Hematopoietic multipotent progenitor cell (in vitro differentiated cells): ENCODE results near the gene MUC3A. TPM values are rescaled to one million over a fixed set of nuclear protein-coding genes. Genes with fewer than 3 reads are reported as not detected.
"Not testable (repeated sequence)": the region's sequence is repeated elsewhere in the genome, so short reads cannot be mapped to it uniquely, and the experiment has no call there.

ENCODE experiments used
- DNase-seq, 3 donors: peaks; one replicate each; pipeline ENCODE4 v3.0.0-alpha.2; 2011 to 2015; ENCODE audit warnings: low read depth in 2 of 3, low spot score in 2 of 3
- total RNA-seq: library from RNA; depleted of rRNA; stranded (reverse); fragments of >200 nt; gene quantifications from one replicate; pipeline ENCODE4 v1.2.3, GENCODE V29; 2012

MUC3A gene
- under 0.01 TPM for total RNA-seq

- no peak for DNase-seq
These were observed at the start of gene MUC3A for GRCh38 chr7:100949227-100949932. TSS of gene MUC3A (plus strand) at chr7:100949534. CDS start at chr7:100949625, 91 bp downstream.

GRCh38 chr7:100900978-100901377, 48.4 kb upstream of the MUC3A start:
- DNase-seq, result no peak

DNA sequence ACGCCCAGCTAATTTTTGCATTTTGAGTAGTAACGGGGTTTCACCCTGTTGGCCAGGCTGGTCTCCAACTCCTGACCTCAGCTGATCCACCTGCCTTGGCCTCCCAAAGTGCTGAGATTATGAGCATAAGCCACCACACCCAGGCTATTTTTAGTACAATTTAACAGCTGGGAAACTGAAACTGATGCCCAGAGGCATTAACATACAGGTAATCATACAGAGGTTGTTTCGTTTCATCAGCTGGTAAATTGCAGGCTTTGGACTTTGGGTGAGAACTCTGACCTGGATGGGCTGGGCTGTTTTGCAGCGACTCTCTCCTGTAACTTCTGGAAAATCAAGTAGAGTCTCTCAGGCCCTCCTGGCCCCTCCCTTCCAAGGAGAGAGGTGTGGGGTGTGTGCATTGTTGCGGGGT, 47.4 kb upstream of the MUC3A start:
- no peak for DNase-seq

GRCh38 chr7:100902638-100903037, 46.7 kb upstream of the MUC3A start:
- DNase-seq, result no peak

DNA sequence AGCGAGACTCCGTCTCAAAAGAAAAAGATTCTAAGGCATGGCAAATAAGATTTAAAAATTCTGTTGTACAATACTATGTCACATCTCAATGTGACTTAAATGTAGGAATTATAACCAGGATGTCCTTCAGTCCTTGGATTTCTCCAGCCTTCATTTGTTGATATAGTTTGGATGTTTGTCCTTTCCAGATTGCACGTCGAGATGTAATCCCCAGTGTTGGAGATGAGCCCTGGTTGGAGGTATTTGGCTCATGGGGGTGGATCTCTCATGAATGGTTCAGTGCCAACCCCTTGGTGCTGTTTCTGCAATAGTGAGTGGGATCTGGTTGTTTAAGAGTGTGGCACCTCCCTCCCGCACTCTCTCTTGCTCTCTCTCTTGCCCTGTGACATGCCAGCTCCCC, 40.8 kb upstream of the MUC3A start:
- no peak for DNase-seq

- DNase-seq, result peak in 2 of 3 donors; percentile 42 to 67
These were observed 38.9 kb upstream of the MUC3A start for GRCh38 chr7:100910443-100910842.

DNA sequence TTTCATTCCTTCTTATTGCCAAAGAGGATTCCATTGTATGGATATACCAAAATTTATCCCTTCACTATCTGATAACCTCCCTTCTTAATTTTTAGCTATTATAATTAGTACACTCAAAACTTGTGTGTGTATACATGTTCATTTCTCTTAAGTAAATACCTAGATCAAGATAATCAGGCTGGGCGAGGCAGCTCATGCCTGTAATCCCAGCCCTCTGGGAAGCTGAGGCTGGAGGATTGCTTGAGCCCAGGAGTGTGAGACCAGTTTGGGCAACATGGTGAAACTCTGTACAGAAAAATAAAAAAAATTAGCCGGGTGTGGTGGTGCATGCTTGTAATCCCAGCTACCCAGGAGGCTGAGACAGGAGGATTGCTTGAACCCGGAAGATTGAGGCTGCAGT, 37.9 kb upstream of the MUC3A start:
- no peak for DNase-seq

DNA sequence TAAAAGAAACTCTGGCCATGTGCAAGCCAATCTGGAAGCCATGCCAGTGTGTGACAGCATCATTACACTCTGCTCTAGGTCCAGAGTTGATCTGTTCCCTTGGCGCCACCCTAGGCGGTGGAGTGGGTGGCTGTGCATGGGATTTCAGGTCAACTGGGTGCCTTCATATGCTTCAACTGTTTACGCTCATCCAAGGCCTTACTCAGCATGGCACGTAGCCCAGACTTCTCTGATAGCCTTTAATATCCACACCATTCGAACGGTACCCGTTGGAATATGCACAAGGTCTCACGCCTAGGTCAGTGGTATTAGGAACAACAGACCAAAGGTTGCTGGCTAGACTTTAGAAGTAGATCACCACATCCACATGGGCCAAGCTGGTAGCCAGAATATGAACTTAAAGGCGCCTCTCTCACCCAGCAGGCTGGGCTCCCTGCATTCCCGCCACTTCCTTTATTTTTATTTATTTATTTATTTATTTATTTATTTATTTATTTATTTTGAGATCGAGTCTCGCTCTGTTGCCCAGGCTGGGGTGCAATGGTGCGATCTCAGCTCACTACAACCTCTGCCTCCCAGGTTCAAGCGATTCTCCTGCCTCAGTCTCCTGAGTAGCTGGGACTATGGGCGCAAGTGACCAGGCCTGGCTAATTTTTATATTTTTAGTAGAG, 35.0 kb upstream of the MUC3A start:
- DNase-seq, result no peak

DNA sequence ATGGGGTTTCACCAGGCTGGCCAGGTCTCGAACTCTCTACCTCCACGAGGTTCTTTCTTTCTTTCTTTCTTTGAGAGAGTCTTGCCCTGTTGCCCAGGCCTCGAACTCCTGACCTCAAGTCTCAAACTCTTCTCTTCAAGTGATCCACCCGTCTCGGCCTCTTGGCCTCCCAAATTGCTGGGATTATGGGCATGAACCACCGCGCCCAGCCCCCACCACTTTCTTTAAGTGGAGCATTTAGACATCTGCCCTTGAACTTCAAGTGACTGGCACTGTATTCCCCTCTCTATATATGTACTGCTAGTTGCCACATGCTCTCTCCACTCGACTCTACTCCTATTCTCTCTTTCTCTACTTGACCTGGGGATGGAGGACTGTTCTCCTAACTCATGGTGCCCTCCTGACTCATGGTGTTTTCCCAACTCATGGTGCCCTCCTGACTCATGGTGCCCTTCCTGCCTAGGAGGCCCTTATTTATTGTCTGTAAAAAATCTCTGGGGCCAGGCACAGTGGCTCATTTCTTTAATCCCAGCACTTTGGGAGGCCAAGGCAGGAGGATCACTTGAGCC, 34.4 kb upstream of the MUC3A start:
- no peak for DNase-seq

DNA sequence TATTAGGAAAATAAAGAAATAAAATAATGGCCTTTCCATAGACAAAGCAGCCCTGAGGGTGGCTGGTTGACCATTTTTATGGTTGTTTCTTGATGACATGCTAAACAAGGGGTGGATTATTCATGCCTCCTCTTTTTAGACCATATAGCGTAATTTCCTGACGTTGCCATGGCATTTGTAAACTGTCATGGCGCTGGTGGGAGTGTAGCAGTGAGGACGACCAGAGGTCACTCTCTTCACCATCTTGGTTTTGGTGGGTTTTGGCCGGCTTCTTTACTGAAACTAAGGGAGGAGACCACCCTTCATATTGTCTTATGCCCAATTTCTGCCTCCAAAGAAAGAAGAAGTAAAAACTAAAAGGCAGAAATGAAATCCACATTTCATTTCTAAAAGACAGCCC, 30.0 kb upstream of the MUC3A start:
- DNase-seq, result not testable (repeated sequence)

- not testable (repeated sequence) for DNase-seq
These were observed 29.4 kb upstream of the MUC3A start for GRCh38 chr7:100919779-100920437.

GRCh38 chr7:100921039-100921438, 28.3 kb upstream of the MUC3A start:
- no peak for DNase-seq

DNA sequence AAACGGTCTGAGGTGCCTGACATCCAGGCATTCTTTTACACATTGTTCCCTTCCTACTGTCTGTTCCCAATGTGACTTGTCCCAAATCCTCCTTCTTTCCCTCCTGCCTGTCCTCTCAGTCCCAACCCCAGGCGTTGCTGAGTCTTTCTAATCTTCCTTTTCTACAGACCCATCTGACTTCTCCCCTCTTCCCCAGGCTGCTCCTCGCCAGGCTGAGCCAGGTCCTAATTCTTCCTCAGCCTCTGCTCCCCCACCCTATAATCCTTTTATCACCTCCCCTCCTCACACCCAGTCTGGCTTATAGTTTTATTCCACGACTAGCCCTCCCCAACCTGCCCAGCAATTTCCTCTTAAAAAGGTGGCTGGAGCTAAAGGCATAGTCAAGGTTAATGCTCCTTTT, 25.7 kb upstream of the MUC3A start:
- DNase-seq, result not testable (repeated sequence)

DNA sequence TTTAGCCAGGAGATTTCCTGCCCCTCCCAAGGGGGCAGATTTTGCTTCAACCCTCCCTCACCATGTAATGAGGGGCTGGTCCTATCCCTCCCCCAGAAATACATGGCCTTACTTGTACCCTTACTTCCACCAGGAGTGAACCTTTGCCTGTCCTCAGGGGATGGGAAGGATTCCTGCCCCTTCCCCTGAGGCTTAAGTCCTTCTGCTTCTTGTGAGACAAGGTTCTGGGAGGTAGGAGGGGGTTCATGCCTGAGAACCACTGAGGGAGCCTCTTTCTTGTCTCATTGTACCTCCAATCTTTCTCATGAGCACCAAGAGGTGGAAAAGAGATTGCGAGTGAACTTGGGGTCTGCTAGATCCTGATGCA, 19.5 kb upstream of the MUC3A start:
- DNase-seq, result no peak

GRCh38 chr7:100933734-100934133, 15.6 kb upstream of the MUC3A start:
- DNase-seq, result no peak

DNA sequence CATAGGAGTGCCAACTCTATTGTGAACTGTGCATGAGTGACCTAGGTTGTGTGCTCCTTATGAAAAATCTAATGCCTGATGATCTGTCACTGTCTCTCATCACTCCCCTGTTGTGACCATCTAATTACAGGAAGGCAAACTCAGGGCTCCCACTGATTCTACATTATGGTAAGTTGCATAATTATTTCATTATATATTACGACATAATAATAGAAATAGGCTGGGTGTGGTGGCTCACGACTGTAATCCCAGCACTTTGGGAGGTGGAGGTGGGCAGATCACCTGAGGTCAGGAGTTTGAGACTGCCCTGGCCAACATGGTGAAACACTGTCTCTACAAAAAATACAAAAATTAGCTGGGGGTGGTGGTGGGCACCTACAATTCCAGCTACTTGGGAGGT, 14.0 kb upstream of the MUC3A start:
- DNase-seq, result not testable (repeated sequence)

GRCh38 chr7:100936167-100936566, 13.2 kb upstream of the MUC3A start:
- not testable (repeated sequence) for DNase-seq

DNA sequence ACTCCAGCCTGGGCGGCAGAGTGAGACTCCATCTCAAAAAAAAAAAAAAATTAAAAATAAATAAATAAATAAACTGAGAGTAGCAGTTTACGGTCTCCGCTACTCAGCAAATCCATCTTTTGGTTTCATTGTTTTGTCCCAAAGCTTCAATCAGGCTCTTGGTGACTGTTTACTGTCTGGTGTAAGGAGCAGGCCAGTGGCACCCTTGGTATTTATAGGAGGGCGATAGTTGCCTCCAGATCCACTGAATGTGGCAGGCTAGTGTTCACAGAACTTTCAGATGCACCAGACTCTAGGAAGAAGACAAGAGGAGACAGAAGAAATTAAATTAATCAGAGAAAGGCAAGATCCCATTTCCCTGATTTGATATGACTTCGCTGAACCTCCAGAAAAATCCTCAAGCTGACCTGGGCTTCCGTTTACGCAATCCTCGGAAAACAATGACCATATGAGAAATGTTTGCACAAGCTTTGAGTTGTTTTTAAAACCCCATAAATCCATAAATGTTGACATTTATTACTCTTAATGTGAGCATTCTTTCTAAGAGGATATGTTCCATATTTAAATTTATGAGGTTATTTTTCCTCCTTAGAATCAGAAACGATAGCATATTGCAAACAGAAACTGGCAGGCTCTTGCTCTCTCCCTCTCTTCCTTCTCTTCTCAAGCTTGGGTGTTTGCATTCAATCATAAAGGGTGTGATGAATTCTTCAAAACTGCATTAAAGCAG, 7.1 kb upstream of the MUC3A start:
- no peak for DNase-seq

DNA sequence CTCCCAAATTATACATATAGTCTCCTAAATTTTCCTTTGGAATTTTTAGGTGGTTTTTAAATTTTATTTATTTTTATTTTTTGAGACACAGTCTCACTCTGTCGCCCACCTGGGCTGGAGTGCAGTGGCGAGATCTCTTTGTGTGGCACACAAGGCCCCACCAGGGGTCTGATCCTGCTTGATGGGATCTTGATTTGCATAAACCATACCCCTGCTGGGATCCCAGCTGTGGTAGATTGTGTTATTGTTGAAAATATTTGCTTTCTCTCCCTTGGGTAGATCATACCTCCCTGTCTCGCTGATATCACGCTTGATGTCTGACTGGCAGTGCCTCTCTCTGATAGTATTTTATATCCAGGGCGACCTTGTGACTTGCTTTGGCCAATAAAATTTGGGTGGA, 5.6 kb upstream of the MUC3A start:
- DNase-seq, result no peak

GRCh38 chr7:100944138-100944537, 5.2 kb upstream of the MUC3A start:
- no peak for DNase-seq

- no peak for DNase-seq
These were observed 3.2 kb upstream of the MUC3A start for GRCh38 chr7:100946111-100946510.
